Thyroid gland (tissue), 4 donors: ENCODE data around the gene PHYKPL. TPM values are rescaled to one million over a fixed set of nuclear protein-coding genes. Genes with fewer than 3 reads are reported as not detected.
A peak's percentile ranks its signal among the peaks of the same experiment; 100 is the strongest.
"Not testable (repeated sequence)": the region's sequence is repeated elsewhere in the genome, so short reads cannot be mapped to it uniquely, and the experiment has no call there.

Source experiments
- DNase-seq, 2 donors: peaks; one replicate each; pipeline ENCODE4 v3.0.0-alpha.2; 2019
- H3K27ac ChIP-seq, 3 donors: fragments of 200-600 bp; sonication (generic); 1 replicate in 2 of 3; 2 replicates in 1 of 3; pipeline ENCODE4 v1.5.1; 2016 to 2019; ENCODE audit warnings: mild to moderate bottlenecking in 1 of 3, moderate library complexity in 1 of 3
- H3K27me3 ChIP-seq: fragments of 200-600 bp; sonication (generic); one replicate; pipeline ENCODE4 v1.5.1; 2019
- H3K36me3 ChIP-seq, 2 donors: fragments of 200-600 bp; sonication (generic); one replicate each; pipeline ENCODE4 v1.5.1; 2016 to 2019
- H3K4me1 ChIP-seq, 2 donors: fragments of 200-600 bp; sonication (generic); one replicate each; pipeline ENCODE4 v1.5.1; 2017 to 2019
- H3K4me3 ChIP-seq, 3 donors: fragments of 200-600 bp; sonication (generic); replicated peaks in 1 of 3; 1 replicate in 2 of 3; 2 replicates in 1 of 3; pipeline ENCODE4 v1.5.1; 2016; ENCODE audit warnings: mild to moderate bottlenecking in 1 of 3
- H3K9me3 ChIP-seq: fragments of 200-600 bp; sonication (generic); one replicate; pipeline ENCODE4 v1.5.1; 2017
- CTCF ChIP-seq, 6 experiments: fragments of 200-600 bp in 3 of 6; fragments of 450-650 bp in 3 of 6; sonication (generic) in 3 of 6; IDR thresholded peaks; one replicate each; pipeline ENCODE4 v1.5.1; 2016 to 2019; ENCODE audit warnings: antibody characterized with exemption in 6 of 6, mild to moderate bottlenecking in 2 of 6, inconsistent platforms in 1 of 6, moderate library complexity in 1 of 6
- POLR2A ChIP-seq, 2 donors: fragments of 450-650 bp; IDR thresholded peaks; one replicate each; pipeline ENCODE4 v1.6.1; 2017; ENCODE audit warnings: antibody characterized with exemption in 2 of 2, mild to moderate bottlenecking in 2 of 2, moderate library complexity in 1 of 2
- WGBS, 2 donors: methylation state at CpG; one replicate each; pipeline ENCODE4 v1.1.5; 2017; 5-methylcytosine and 5-hydroxymethylcytosine counted together
- intact Hi-C: fragments of 100-400 bp; cut with DNase I; formaldehyde crosslinking; loops from one replicate; pipeline ENCODE4 v1.15.1; 2023
- total RNA-seq, 4 donors: library from RNA; depleted of rRNA; stranded (reverse); fragments of >200 nt; gene quantifications; one replicate each; pipeline ENCODE4 v1.2.3, GENCODE V29; 2016

Gene PHYKPL
- total RNA-seq, 4 donors from 2014 or later: 61.7 to 90.9 (median 76.0) TPM

GRCh38 chr5:178199581-178200434 is 32.8 kb downstream of the PHYKPL start:
- Histone ChIP-seq H3K4me3 (no peak overlapping the region), H3K27me3 (no peaks in the 10 kb centered on the region), H3K4me1 (no peaks in the 10 kb centered on the region), H3K9me3 (no peaks in the 10 kb centered on the region), H3K36me3 (no peaks in the 10 kb centered on the region), H3K27ac (no peak overlapping the region)
- no peak for DNase-seq
- intact Hi-C loops: no loop called here
- WGBS, 2 donors: 84 to 87% methylated on average over 12 of the region's 12 CpGs
- TF ChIP-seq CTCF (IDR thresholded peaks at IDR 0.05): no peak
- no peak for TF ChIP-seq POLR2A (IDR thresholded peaks at IDR 0.05)

GRCh38 chr5:178198706-178199105 is 33.9 kb downstream of the PHYKPL start:
- intact Hi-C loops: no loop called here
- Histone ChIP-seq H3K9me3 (no peaks in the 10 kb centered on the region), H3K4me1 (no peaks in the 10 kb centered on the region), H3K27me3 (no peaks in the 10 kb centered on the region), H3K4me3 (no peak overlapping the region), H3K27ac (no peak overlapping the region), H3K36me3 (no peaks in the 10 kb centered on the region)
- TF ChIP-seq CTCF (IDR thresholded peaks at IDR 0.05) (no peak), POLR2A (IDR thresholded peaks at IDR 0.05) (no peak)
- no peak for DNase-seq
- WGBS, 2 donors: 88% methylated on average over 9 to 11 of the region's 11 CpGs

GRCh38 chr5:178198151-178198550 is 34.5 kb downstream of the PHYKPL start:
- intact Hi-C loops, H3K4me3 ChIP-seq, DNase-seq, H3K27ac ChIP-seq, H3K4me1 ChIP-seq, H3K27me3 ChIP-seq, H3K9me3 ChIP-seq, H3K36me3 ChIP-seq: not testable (repeated sequence)
- WGBS, 2 donors: 74 to 84% methylated on average over 10 to 11 of the region's 11 CpGs

- TF ChIP-seq CTCF (IDR thresholded peaks at IDR 0.05): peak in 3 of 6 experiments; percentile 18 to 42 (median 30)
- no peak for TF ChIP-seq POLR2A (IDR thresholded peaks at IDR 0.05)
- Histone ChIP-seq H3K4me3 (no peak overlapping the region), H3K27ac (no peak overlapping the region), H3K36me3 (no peaks in the 10 kb centered on the region), H3K4me1 (no peaks in the 10 kb centered on the region), H3K27me3 (no peaks in the 10 kb centered on the region), H3K9me3 (no peaks in the 10 kb centered on the region)
- WGBS, 2 donors: 84 to 92% methylated on average over 7 to 8 of the region's 8 CpGs
- peak in 1 of 2 donors; percentile 13 for DNase-seq
- intact Hi-C loops: no loop called here
These were observed 35.6 kb downstream of the PHYKPL start for GRCh38 chr5:178196986-178197385.

- intact Hi-C loops: no loop called here
- TF ChIP-seq CTCF (IDR thresholded peaks at IDR 0.05): no peak
- no peak for TF ChIP-seq POLR2A (IDR thresholded peaks at IDR 0.05)
These were observed 36.3 kb downstream of the PHYKPL start for GRCh38 chr5:178196281-178196812.

More at GRCh38 chr5:178196281-178196812, 36.3 kb downstream of the PHYKPL start:
- Histone ChIP-seq H3K36me3 (no peaks in the 10 kb centered on the region), H3K9me3 (no peaks in the 10 kb centered on the region), H3K4me3 (no peak overlapping the region), H3K27me3 (no peaks in the 10 kb centered on the region), H3K27ac (no peak overlapping the region), H3K4me1 (no peaks in the 10 kb centered on the region)
- no peak for DNase-seq
- 69 to 79% methylated on average over 7 of the region's 7 CpGs for WGBS, 2 donors
